Measurements from ENCODE around the gene CLDN20.

Gene CLDN20

GRCh38 chr6:155245831-155246230, 18.0 kb upstream of the CLDN20 start:
- no peak for FAIRE-seq

GRCh38 chr6:155246825-155247224, 17.0 kb upstream of the CLDN20 start:
- FAIRE-seq, result no peak

- FAIRE-seq, result no peak
These were observed 16.2 kb upstream of the CLDN20 start for GRCh38 chr6:155247618-155248007.

- peak; percentile 40 for FAIRE-seq
These were observed 15.5 kb upstream of the CLDN20 start for GRCh38 chr6:155248008-155249001.

- no peak for FAIRE-seq
These were observed 13.0 kb upstream of the CLDN20 start for GRCh38 chr6:155250701-155251381.

GRCh38 chr6:155252581-155252980, 11.2 kb upstream of the CLDN20 start:
- FAIRE-seq, result no peak

- FAIRE-seq, result no peak
These were observed 10.5 kb upstream of the CLDN20 start for GRCh38 chr6:155253337-155253736.

- no peak for FAIRE-seq
These were observed 9.7 kb upstream of the CLDN20 start for GRCh38 chr6:155254139-155254538.

GRCh38 chr6:155256122-155256795, 7.6 kb upstream of the CLDN20 start:
- FAIRE-seq, result no peak

- no peak for FAIRE-seq
These were observed 6.0 kb upstream of the CLDN20 start for GRCh38 chr6:155257796-155258195.

GRCh38 chr6:155259204-155259603, 4.6 kb upstream of the CLDN20 start:
- FAIRE-seq, result no peak

- no peak for FAIRE-seq
These were observed 3.9 kb upstream of the CLDN20 start for GRCh38 chr6:155259897-155260296.

- FAIRE-seq, result no peak
These were observed 3.1 kb upstream of the CLDN20 start for GRCh38 chr6:155260686-155261085.

- FAIRE-seq, result no peak
These were observed 2.5 kb upstream of the CLDN20 start for GRCh38 chr6:155261111-155261900.

- no peak for FAIRE-seq
These were observed 1.2 kb upstream of the CLDN20 start for GRCh38 chr6:155262655-155263054.

GRCh38 chr6:155264693-155265320, 994 bp downstream of the CLDN20 start:
- no peak for FAIRE-seq

- no peak for FAIRE-seq
These were observed 2.2 kb downstream of the CLDN20 start for GRCh38 chr6:155265843-155266535.

- no peak for FAIRE-seq
These were observed 3.6 kb downstream of the CLDN20 start for GRCh38 chr6:155267411-155267810.

GRCh38 chr6:155268088-155268867, 4.5 kb downstream of the CLDN20 start:
- FAIRE-seq, result peak; percentile 15

GRCh38 chr6:155269765-155270164, 6.0 kb downstream of the CLDN20 start:
- FAIRE-seq, result no peak

Measured in G401.6 (cell line).